GM19468 (cell line): Measurements from ENCODE around the gene TOR4A.
A peak's percentile ranks its signal among the peaks of the same experiment; 100 is the strongest.
"Not testable (repeated sequence)": the region's sequence is repeated elsewhere in the genome, so short reads cannot be mapped to it uniquely, and the experiment has no call there.

Experiments used
- ATAC-seq: cut with Tn5 transposase; IDR thresholded peaks from one replicate; pipeline ENCODE4 v1.9.1; 2021; ENCODE audit warnings: mild to moderate bottlenecking, moderate library complexity, moderate number of reproducible peaks; ENCODE audit not compliant: unreplicated experiment; ENCODE audit errors: extremely low read depth

Gene TOR4A

GRCh38 chr9:137251490-137252268, 25.8 kb upstream of the TOR4A start:
- ATAC-seq: no peak

- no peak for ATAC-seq
Measured at GRCh38 chr9:137252555-137253506, 24.7 kb upstream of the TOR4A start.

- ATAC-seq: no peak
Measured at GRCh38 chr9:137253717-137254623, 23.6 kb upstream of the TOR4A start.

- peak; percentile 45 for ATAC-seq
Measured at GRCh38 chr9:137254624-137255447, 22.7 kb upstream of the TOR4A start, which contains the start of gene NELFB. NELFB (plus strand) TSS chr9:137255327.

DNA sequence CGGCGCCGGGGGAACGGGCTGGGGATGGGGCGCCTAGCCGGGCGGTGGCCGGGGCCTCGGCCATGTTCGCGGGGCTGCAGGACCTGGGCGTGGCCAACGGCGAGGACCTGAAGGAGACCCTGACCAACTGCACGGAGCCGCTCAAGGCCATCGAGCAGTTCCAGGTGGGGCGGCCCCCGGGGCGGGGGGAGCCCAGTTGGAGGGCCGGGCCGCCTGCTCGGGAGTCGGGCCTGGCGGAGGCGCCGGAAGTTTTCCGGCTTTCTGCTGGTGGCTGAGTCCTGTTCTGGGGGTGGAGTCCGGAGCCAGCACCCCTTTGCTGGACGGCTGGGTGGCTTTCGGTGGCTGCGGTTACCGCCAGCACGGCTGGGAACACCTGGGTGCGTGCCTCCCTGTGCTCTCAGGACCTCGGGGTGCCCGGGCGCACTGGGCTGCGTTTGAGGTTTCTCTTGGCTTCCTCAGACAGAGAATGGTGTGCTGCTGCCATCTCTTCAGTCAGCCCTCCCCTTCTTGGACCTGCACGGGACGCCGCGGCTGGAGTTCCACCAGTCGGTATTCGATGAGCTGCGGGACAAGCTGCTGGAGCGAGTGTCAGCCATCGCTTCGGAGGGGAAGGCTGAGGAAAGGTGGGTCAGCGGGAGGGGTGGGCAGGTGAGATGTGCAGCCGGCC, 21.9 kb upstream of the TOR4A start:
- no peak for ATAC-seq

DNA sequence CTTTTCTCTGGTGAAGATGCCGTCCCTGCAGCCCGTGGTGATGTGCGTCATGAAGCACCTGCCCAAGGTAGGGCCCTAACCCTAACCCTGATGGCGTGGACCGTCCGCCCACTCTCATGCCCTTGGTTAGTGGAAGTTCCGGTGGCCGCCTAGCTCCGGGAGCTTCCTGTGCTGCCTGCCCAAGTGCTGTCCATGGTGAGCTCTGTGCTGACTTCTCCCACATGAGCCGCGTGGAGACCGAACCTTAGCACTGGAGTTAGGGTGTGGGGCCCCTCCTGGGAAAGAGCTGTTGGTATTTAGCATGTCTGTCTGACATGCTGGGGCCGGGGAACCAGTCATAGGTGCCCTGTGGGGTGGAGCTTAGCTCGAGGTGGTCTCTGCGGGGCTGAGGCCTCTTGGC, 21.2 kb upstream of the TOR4A start:
- ATAC-seq: no peak

- no peak for ATAC-seq
Measured at GRCh38 chr9:137256856-137257255, 20.7 kb upstream of the TOR4A start.

DNA sequence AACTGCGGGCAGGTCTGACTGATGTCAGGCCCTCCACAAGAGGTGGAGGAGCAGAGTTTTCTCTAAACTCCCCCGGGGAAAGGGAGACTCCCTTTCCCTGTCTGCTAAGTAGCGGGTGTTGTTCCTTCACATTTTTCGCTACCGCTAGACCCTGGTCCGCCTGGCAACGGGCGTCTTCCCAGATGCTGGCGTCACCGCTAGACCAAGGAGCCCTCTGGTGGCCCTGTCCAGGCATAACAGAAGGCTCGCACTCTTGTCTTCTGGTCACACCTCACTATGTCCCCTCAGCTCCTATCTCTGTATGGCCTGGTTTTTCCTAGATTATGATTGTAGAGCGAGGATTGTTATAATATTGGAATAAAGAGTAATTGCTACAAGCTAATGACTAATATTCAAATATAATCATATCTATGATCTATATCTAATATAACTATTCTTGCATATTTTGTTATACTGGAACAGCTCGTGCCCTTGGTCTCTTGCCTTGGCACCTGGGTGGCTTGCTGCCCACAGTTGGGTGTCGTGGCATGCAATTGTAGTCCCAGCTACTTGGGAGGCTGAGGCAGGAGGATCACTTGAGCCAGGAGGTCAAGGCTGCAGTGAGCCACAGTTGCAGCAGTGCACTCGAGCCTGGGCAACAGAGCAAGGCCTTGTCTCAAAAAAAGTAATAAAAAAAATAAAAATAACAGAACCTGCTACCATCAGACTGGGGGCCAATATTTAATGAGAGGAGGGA, 15.2 kb upstream of the TOR4A start:
- ATAC-seq: not testable (repeated sequence)

DNA sequence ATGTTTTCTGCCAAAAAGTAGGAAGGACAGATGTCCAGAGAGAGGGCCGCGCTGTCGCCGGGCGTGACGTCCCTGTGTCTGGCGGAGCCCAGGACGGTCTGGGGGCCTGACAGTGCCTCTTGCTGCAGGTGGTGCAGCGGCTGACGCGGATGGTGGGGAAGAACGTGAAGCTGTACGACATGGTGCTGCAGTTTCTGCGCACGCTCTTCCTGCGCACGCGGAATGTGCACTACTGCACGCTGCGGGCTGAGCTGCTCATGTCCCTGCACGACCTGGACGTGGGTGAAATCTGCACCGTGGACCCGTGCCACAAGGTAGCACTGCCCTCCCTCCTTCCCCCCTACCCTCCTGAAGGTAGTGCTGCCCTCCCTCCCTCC, 14.6 kb upstream of the TOR4A start:
- no peak for ATAC-seq

GRCh38 chr9:137263506-137263905, 14.0 kb upstream of the TOR4A start:
- no peak for ATAC-seq

DNA sequence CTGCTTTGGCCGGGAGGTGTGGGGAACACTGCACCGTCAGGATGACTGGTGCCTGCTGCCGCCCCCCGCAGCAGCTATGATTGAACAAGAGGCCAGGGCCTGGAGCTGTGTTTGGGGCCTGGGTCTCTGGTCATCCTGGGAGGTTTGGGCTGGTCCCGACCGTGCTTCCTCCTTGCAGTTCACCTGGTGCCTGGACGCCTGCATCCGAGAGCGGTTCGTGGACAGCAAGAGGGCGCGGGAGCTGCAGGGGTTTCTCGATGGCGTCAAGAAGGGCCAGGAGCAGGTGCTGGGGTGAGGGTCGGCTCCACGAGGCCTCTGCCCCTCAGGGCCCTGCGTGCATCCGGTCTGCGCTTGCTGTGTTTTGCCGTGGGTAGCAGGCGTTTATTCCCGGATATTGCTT, 13.5 kb upstream of the TOR4A start:
- ATAC-seq: no peak

- no peak for ATAC-seq
Measured at GRCh38 chr9:137265496-137266161, 11.9 kb upstream of the TOR4A start.

GRCh38 chr9:137266162-137266527, 11.4 kb upstream of the TOR4A start:
- no peak for ATAC-seq

GRCh38 chr9:137266585-137267453, 10.7 kb upstream of the TOR4A start:
- ATAC-seq: no peak

DNA sequence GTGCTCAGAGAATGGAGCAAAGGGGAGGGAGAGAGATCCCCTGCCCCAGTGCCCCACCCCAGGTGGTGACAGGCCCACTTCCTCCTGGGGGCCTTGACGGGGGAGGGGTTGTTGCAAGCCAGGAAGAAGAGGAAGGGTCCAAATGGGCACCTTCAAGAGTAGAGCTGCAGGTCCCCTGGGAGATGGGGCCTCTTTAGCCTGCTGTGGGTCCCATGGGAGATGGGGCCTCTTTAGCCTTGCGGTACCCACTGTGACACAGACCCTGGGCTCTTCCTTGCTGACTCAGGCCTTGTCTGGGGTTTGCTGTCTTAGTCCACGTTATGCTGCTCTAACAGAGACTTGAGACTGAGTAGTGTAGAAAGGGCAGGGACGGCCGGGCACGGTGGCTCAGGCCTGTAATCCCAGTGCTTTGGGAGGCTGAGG, 9.6 kb upstream of the TOR4A start:
- ATAC-seq: no peak

DNA sequence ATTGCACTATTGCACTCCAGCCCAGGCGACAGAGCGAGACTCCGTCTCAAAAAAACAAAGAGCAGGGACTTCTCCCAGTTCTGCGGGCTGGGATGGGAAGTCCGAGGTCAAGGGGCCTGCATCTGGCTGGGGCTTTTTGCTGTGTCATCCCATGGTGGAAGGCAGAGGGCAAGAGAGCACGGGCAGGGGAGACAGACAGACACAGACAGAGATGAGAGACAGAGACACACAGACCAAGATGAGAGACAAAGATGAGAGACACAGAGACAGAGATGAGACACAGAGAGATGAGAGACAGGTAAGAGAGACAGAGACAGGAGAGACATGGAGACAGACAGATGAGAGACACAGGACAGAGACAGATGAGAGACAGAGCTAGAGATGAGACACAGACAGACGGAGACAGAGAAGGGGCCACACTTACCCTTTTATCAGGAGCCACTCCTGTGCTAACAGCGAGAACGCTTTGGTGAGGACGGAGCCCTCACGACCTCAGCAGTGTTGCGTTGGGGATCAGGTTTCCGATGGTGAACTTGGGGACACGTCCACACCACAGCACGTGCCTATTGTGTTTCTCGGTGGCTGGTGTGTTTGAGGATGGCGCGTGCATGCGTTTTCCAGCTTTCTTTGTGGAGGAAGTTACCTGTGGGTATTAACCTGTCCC, 8.9 kb upstream of the TOR4A start:
- no peak for ATAC-seq
